Stimulated activated CD4-positive, alpha-beta T cell treated with anti-CD3 and anti-CD28 coated beads, Interleukin-12 subunit alpha, Interleukin-12 subunit beta, amount 100 ng/mL, for 4 hours (primary cell): Measurements from ENCODE around the gene LYRM4.

ENCODE experiments used
- DNase-seq: peaks from one replicate; pipeline ENCODE4 v3.0.0-alpha.2; 2020

The LYRM4 gene

DNA sequence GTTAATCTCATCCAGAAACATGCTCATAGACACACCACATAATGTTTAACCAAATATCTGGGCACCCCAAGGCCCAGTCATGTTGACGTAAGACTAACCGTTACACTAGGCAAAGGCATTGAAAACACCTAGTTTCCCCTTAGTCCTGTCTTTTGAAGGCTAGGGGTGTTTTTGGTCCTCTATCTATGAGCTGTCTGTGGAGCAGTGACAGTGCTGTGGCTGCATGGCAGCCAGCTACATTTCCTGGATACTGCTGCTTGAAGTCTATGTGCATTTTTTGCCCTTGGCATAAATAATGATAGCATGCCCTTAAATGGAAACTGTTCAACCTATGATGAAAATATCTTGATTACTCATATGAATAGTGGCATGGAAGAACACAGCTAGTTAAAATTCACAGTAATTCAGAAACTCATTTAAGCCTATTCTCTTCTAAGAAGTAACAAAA, 19.2 kb upstream of the LYRM4 start:
- DNase-seq, result no peak

DNA sequence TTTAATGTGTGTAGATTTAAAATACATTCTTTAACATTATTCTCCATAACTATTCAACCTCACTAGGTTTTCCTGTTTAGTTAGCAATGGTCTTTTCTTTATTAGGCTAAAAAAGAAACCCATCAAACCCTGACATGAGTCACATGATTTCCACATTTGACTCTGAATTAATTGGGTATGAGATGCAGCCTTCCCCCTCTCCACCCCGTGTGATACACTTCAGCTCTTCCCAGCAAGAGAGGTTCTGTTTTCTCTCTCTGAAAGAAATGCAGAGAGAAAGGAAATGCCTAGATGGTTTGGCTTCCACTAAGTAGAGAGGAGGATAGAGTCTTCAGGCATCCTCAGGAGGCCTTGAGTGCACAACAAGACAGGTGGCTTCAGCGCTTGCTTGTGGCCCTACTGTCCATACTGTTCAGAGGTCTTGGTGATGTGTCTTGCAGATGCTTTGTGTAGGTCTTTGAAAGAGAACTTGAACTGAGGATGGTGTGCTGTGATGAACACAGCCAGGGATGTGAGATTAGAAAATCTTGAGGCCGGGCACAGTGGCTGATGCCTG, 17.9 kb upstream of the LYRM4 start:
- DNase-seq, result no peak

DNA sequence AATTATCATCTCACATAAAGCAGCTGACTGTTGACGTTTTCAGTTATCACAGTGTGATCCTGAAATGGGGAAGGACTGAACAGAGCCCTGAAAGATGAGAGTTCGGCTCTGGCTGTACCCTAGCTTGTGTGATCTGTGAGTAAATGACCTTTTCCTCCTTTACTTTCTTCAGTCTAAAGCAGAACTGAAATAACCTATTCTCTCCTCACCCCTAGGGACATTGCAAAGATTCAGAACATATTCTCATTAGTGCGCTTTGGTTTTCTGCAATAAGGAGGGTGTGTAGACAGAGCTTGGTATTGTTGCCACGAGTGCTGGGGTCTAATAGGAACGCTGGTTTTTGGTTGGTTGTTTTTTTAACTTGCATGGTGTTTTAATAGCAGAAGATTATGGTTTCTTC, 17.3 kb upstream of the LYRM4 start:
- no peak for DNase-seq

DNA sequence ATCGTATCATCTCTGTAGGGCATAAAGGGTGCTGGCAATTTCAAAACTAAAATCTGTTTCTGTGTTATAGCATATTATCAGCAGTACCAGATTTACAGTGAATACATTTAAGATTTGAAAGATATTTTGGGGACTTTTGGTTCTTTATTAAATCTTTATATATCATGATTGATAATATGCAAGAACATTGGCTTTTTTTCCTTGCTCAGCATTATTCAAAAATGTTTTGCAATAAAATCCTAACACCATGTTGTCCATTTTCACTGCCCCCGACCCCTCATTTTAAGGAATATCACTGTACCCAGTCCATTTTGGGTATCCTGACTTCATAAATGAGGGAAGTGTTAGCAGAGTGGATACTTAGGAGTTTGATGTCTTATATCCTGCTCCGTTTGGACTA, 16.8 kb upstream of the LYRM4 start:
- DNase-seq, result no peak

DNA sequence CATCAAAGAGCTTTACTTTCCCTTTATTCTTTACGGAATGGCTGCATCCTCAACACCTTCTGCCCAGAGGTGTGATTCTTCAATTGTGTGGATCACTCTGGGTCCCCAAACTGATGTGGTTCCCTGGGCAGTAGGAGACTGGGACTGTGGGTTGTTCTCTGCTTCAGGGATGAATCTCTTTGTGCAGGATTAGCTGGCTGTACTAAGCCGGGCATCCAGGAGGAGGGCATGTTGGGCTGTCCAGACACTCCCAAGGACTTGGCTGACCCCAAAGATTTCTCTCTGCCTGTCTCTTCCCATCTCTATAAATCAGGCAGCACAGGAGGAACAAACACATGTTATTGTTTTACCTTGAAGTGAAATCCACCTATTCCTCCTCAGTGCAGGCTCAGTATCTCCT, 15.8 kb upstream of the LYRM4 start:
- DNase-seq, result no peak

DNA sequence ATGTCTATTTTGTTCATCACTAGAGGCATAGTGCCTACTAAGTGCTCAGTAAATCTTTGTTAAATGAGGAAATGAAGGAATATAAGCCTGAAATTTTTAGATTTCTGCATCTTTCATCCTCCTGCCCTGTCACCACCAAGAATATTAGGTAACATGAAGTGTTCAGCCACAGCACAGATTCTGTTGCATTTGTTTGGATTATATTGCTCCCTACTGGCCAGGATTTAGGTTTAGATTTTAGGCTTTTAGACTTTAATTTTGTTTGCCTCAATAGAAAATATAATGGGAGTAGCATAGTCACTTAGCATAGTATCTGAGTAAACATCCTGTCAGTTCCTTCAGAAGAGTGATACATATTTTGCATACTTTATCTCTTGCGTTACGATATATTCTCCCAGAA, 14.7 kb upstream of the LYRM4 start:
- no peak for DNase-seq

DNA sequence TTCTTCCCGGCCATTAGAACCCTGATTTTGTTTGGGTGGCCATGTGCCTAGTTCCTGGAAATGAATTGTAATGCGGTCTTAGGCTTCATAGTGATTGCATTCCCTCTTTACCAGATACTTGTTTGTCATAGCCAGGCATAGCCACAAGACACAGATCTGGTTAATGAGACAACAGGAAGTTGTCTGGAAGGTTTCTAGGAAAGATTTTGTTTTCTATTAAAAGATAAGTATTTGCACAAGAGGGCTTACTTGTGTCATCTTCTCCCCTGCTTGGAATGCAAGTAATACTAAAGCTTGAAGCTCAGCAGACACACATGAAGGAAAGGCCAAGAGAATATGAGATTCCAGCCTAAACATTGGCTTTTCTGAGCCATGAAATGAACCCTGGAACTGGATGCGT, 13.5 kb upstream of the LYRM4 start:
- DNase-seq, result no peak

DNA sequence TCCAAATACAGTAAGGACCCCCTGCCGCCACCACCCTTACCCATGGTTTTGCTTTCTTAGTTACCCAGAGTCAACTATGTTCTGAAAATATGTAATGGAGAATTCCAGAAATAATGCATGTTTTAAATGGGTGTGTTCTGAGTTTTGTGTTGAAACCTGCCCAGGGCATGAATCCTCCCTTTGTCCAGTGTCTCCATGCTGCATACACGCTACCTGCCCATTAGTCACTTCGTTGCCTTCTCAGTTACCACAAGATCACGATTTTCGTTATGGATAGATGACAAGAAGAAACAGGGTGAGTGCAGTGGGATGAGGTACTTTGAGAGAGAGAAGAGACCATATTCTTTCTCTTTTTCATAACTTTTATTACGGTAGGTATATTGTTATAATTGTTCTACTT, 11.2 kb upstream of the LYRM4 start:
- no peak for DNase-seq

DNA sequence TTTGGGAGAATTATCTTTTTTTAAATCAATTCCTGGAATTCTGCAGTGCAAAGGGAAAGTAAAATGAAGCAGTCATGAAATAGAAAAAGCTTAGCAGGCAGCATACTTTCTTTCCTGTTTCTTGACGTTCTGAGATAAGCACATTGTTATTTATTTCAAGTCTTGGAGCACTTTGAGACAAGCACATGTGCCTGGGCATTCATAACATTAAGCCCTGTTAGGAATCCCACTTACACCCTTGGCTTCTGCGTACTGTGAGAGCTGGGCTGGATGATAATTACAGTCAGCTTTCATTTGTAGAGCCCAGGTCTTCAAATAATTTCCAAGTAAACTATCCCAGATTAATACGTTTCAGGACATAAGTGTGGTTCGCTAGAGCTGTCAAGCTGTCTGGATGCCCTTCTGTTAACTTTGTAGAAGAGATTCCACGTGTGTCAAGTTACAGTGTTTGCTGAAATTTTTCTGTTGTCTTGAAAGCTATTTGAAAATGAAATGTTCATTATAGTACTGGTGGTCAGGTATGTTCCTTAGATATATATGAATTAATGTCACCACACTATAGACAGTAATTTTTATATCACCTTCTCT, 9.4 kb upstream of the LYRM4 start:
- DNase-seq, result no peak

DNA sequence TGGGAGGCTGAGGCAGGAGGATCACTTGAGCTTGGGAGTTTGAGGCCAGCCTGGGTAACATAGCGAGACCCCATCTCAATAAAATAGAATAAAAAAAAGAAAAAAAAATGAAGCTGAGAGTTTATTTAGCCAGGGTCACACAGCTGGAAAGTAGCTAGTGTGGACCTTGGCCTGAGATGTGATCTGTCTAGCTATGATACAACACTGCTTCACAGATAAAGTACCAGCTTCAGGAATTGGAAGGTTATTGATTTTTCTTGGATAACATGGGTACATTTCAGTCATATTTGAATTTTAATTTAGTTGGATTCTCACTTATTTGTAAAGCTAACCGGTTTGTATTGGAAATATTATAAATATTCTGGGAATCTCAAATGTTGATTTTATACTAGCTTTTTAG, 5.7 kb upstream of the LYRM4 start:
- DNase-seq, result no peak

DNA sequence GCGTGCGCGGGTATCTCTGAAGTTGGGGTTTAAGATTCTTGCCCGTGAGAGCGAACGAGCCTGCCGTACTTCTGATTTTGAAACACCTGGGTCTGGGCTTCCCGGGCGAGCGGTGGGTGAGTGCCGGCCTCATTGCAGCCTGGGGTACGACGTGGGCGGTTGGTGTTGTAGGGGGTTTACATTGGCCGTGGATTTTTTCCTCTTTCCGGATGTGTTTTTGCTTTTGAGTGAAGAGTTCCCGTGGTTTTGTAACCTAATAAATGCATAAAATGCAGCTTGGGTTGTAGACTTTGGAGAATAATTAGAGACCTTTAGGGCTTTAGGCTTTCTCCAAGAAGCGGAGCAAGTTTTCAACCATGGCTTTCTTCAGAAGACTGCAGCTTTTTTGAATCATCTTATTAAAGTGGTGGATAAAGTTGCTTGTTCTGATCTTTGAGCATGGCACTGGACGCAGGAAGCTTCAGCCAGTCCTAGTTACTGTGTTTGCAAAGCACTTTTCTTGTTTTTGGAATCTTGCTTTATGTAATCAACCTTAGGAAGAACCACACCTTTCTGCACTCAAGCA, 877 bp upstream of the LYRM4 start:
- DNase-seq, result no peak

DNA sequence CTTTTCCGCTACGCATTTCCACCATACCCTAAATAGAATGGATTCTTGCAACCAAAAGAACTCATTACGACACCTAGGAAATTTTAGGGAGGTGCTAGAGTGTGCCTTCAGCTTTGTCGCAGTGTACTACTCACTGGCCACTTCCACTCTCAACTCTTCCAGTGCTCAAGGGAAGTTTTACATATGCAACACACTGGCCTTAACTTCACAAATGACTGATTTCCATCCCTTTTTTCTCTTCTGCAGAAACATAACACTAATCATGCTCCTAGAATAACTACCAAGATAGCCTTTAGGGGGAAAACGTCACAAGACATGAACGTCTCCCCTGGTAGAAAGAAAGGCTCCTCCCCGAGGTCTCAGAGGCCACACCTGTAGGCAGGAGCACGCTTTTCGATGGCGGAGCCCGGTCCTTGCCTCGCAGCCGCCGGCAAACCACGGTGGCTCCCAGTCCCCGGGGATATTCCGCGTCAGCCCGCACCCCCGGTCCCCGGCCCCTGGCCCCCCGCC, 584 bp downstream of the LYRM4 start:
- DNase-seq, result peak; percentile 63

DNA sequence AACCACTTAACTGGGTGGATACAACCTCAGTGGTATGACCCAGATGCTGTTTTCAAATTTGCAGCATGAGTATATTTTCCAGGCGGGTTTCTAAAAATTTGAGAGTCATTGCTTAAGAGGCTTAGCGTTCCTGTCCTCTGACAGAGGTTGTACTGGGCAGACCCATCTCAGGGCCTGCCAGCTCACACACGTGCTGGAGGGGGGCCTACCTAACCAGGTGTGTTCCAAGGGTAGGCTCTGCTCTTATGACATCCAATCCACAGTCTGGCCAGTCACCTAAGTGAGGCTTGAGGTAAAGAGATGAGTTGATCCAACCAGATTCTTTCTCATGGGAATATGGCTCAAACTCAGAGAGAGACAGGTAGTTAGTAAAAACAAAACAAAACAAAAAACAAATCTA, 1.3 kb downstream of the LYRM4 start:
- DNase-seq, result no peak

DNA sequence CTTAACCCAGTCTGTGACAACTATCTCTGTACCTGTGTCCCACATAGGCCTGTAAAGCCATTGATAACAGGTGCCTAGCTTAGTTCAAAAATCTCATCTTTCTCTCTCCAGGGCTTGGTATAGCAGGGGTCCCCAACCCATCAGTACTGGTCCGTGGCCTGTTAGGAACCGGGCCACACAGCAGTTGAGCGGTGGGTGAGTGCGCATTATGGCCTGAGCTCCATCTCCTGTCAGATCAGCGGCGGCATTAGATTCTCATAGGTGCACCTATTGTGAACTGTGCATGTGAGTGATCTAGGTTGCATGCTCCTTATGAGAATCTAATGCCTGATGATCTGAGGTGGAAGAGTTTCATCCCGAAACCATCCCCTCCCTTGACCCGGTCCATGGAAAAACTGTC, 3.4 kb downstream of the LYRM4 start:
- DNase-seq, result no peak

DNA sequence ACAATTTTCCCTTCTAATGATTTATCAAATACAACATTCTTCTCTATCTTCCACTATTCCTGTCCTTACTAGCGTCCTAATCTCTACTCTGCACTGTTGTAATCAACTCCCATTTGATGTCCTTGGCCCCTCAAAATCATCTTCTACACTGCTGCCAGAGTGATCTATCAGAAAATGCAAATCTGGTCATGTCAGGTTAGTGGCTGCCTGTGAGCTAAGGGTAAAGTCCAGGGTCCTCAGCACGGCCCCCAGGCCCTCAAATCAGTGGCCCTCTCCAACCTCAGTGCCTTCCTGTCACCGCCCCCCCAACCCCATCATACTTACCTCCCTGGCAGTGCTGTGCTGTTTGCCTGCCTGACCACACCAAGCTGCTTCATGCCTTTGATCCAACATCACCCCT, 3.8 kb downstream of the LYRM4 start:
- no peak for DNase-seq

DNA sequence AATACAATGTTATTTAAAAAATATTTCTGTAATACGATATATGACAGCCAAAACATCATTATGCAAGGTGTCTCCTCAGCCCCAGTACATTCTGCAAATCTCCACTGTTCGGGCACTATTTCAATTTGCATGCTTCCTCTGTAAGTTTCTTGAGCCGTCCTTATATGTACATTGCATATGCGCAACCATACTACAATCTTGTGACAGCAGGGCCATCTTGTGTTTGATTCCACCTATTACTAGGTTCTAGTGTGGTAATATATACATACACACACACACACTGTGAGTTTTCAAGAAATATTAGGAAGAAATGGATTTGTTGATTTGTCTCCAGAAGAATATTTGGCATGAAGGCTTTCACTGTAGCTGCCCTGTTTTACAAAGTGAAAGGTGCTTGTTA, 9.8 kb downstream of the LYRM4 start:
- no peak for DNase-seq

DNA sequence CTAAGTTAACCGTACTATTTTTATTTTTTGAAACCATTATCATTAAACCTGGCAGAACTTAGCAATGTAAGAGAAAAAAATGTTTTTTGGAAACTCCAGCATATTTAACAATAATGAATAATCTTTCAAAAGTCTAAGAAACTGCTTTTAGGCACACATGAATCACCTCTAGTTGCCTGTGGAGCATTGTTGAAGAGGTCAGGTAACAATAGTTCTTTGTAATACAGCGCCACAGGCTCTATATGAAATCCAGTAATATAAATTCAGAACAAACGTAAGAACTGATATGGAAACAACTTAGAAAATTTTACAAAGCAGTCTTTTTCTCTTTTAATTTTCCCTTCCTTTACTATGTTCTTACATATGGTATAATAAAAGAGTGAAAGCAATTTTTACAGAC, 10.3 kb downstream of the LYRM4 start:
- DNase-seq, result no peak

DNA sequence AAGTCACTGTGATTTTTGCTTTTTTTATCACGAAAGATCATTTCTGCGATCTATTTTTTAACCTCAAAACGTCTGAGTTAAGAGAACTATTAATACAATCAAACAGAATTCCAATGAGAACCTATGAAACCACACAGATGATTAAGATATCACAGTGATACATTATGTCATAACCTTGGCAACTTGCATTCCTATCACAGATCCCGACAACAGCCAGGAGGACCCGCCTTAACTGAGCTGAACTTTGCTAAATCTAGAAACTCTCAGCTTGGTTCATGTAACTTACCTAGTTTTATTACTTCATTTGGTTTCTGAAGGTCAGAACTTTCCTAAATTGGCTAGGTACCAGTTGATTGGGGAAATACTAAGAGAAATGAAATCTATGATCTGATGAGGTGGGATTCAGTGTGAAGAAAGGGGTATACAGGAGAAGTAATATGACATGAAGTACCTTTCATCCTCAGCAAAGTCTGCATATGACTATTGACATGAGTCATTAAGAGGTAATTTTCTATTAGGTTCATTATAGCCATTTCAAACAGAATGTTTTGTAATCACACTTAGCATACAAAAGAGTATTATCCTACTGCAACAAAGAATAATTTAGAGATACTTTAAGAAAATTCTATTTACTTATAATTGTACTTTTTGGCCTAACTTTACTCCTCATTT, 11.2 kb downstream of the LYRM4 start:
- DNase-seq, result no peak

DNA sequence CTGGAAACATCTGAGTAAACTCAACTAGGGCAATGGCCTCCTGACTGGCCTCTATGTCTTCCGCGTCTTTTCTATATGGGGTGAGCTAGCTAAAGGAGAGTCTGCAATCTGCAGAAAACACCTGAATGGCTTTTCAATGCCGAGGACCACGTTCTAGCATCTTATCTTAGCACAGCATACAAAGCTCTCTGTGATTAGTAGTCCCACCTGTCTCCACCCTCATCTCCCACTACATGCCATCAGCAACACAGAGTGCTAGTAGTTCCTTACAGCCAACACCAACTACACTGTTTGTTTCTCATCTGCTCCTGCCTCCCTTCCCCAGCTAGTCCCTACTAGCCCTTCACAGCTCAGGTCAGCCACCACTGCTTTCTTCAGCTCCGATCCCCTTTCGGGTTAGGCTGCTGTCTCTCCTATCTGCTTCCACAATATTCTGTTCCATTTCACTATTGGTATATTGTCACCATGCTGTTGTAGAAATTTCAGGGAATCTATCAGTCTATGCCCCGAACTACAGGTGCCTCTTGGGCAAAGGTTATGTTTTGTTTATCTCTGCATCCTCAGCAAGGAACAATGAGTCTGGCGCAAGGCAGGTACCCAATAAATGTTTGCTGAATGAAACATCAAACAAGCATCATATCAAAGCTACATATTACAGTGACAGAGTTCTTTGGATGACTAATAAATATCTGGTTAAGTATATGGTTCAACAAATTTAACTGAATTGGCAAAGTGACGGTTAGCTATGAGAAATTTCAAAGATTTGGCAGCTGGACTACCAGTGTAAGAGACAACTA, 12.2 kb downstream of the LYRM4 start:
- DNase-seq, result no peak

DNA sequence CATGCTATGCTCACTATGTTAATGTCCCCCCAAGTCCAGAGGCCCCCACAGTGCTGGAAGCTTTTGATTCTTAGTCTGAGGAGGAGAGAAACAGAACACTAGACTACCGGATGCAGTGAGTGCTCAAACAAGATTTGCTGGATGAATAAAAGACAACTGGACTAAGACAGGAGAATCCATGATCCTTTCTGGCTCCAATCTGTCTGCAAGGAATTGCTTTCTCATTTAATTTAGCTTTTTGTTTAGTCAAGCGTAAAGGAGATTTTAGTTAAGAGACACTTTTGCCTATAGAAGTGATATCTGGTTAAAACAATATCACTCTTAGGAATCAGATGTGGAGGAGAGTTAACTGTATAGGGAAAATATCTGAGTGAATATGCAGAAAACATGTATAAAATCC, 13.5 kb downstream of the LYRM4 start:
- DNase-seq, result no peak

DNA sequence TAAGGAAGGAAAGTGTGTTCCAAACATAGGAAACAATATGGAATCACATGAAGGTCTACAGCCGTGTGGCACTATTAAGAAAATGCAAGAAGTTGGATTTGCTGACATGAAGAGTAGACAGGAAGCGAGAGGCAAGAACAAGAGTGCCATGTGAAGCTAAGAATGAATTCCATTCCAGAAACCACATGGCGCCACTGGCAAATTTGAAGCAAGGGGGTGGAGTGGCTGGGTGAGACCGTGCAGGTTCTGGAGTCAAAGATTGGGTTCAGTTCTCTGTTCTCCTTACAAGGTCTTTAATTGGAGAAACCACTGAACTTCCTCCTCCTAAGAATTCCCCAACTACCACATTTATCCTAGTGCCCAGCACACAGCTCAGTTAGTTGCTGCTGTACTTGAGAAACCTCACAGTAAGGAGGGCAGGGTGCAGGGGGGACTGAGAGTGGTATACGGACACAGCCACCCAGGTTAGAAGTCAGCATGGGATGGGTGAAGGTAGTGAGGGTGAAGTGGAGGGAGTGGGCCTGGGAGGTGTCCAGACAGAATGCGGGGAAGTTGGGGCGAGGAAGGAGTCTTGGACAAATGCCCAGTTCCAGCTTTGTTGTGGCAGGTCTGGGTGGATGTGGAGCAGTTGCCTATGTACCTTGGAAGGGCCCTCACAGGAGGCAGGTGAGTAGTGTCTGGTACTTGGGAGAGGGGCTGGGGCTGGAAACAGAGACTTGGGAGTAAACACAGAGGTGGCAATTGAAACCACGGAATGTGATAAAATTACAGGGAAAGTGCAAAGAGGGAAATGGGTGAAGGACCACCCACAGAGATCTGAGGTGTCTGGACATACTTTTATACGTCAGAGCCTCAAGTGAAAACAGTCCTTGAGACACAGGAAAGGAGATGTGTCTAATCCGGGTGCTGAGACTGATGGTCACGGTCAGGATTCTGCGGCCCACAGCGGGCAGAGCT, 14.3 kb downstream of the LYRM4 start:
- DNase-seq, result no peak

DNA sequence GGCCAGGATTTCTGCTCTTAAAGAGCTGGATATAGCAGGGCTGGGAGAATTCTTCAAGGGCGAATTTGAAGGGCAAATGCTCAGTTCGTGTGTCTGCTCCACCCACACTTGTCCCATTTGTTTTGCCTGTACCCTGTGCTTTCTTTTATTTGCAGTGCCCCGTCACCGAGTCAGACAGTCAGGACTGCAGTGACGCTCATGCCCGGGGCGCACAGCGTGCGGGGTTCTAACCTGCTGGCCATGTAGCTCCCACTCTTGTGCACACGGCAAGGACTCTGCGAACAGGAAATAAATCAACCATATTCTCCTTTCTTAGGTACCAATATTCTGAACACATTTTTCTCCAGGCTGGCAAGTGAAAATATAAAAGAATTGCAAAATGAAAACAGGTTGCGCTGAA, 17.7 kb downstream of the LYRM4 start:
- no peak for DNase-seq
